HG03442 (cell line): Measurements from ENCODE around the gene ARVCF.

Experiments
- ATAC-seq: cut with Tn5 transposase; IDR thresholded peaks from one replicate; pipeline ENCODE4 v1.9.1; 2021; ENCODE audit warnings: mild to moderate bottlenecking, moderate library complexity; ENCODE audit not compliant: unreplicated experiment

Gene ARVCF

DNA sequence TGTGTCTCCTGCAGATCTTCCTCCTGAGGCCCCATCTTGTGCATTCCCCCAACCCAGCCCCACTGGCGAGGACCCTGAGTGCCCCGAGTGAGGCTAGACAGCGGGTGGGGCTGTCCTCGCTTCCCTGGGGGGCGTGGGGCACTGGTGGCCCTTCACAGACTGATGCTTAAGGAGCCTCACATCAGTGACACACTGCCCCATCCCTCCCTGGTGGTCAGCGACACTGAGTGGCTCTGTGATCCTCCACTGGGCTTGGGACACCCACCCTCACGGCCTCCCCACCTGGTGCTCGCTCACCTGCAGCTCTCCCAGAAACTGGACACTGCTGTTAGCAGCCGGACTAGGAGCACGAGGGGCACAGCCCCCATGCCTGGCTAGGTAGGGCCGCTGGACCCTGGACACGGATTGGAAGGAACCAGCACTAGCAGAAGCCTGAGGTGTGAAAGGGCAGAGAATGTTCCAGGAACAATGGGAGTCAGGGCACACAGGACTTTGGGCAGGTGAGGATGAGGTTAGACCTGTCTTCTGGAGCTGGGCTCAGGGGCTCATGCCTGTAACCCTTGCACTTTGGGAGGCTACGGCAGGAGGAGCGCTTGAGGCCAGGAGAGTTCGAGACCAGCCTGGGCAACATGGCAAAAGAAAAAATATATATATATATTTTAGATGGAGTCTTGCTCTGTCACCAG lies 51.8 kb downstream of the ARVCF start:
- ATAC-seq = no peak

DNA sequence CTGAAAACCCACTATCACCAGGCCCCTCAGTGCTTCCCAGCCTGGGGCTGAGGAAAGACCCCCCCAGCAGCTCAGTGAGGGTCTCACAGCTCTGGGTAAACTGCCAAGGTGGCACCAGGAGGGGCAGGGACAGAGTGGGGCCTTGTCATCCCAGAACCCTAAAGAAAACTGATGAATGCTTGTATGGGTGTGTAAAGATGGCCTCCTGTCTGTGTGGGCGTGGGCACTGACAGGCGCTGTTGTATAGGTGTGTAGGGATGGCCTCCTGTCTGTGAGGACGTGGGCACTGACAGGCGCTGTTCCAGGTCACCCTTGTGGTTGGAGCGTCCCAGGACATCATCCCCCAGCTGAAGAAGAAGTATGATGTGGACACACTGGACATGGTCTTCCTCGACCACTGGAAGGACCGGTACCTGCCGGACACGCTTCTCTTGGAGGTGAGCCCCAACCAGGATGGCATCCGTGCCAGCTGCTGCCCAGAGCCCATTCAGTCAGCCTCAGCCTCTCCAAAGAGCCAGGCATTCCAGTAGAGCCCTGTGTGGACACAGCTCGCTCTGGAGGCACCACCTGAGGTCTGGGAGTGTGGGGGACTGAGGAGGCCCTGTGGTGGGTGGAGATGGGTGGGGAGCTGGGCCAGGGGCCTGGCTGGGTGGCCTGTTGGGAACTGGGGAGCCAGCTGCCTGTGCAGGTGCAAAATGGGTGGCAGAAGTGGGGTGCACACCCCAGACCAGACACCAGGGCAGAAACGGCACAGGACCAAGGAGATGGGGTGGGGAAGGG lies 52.6 kb downstream of the ARVCF start:
- no peak for ATAC-seq

DNA sequence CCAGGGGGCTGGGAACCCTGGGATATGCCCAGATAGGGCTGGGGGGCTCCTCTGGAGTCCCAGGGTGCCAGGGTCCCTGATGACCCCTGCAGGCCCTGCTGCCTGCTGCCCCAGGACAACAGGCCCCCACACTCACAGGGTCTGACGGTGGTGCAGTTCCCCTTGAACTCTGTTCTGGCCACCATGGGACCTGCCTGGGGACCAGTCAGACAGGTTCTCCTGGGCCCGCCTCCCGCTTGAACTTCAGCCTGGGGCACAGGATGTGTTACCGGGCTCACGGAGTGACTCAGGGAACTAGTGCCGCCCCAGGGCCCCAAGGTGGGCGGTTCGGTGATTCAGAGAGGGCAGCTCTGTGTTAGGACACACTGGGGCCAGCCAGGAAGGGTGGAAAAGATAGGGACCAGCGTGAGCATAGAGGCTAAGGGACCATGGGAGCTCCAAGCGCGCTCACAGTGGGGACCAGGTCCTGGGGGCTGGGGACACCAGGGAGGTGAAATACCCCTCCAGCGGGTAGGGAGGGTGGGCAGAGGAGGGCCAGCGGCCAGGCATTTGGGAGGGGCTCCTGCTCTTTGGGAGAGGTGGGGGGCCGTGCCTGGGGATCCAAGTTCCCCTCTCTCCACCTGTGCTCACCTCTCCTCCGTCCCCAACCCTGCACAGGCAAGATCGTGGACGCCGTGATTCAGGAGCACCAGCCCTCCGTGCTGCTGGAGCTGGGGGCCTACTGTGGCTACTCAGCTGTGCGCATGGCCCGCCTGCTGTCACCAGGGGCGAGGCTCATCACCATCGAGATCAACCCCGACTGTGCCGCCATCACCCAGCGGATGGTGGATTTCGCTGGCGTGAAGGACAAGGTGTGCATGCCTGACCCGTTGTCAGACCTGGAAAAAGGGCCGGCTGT lies 53.5 kb downstream of the ARVCF start:
- ATAC-seq = no peak

DNA sequence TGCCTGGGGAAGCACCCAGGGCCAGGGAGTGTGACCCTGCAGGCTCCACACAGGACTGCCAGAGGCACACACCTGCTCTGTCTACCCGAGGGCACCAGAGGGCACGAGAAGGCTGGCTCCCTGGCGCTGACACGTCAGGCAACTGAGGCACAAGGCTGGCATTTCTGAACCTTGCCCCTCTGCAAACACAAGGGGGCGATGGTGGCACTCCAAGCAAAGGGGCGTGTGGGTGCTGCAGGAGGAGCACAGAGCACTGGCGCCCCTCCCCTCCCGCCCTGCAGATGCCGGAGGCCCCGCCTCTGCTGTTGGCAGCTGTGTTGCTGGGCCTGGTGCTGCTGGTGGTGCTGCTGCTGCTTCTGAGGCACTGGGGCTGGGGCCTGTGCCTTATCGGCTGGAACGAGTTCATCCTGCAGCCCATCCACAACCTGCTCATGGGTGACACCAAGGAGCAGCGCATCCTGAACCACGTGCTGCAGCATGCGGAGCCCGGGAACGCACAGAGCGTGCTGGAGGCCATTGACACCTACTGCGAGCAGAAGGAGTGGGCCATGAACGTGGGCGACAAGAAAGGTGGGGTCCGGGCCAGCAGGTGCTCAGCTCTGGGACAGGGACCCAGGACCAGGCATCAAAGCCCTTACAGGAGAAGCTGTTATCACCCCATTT lies 54.2 kb downstream of the ARVCF start:
- no peak for ATAC-seq

DNA sequence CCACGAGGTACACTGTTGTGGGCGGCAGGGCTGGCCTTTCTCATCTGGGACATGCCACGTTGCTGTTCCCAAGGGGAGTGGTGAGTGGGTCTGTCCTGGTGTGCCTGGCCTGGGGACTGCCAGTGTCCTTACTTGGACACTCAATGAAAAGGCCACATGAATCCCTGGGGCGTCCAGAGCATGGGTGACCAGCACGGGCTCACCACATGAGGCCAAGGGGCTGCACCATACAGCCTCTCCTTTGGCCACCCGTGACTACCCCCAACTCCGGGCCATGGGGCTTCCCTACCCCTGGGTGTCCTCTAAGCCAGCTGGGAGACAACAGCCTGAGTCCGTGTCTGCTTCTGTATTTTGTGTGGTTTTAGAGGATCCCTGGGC lies 54.8 kb downstream of the ARVCF start:
- ATAC-seq = no peak

DNA sequence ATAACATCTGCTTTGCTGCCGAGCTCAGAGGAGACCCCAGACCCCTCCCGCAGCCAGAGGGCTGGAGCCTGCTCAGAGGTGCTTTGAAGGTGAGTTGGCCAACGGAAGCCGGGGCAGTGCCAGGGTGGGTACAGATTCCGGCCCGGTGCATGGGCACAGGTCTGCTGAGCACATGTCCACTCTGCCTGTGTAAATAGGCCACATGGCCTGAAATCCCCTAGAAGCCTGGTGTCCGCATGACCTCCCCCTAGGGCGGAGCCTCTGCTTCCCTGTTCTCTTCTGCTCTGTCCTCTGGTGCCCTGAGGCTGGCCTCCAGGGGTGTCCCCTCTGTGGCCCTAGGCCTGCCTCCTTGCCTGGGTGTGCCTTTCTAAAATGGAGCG lies 55.4 kb downstream of the ARVCF start:
- no peak for ATAC-seq

DNA sequence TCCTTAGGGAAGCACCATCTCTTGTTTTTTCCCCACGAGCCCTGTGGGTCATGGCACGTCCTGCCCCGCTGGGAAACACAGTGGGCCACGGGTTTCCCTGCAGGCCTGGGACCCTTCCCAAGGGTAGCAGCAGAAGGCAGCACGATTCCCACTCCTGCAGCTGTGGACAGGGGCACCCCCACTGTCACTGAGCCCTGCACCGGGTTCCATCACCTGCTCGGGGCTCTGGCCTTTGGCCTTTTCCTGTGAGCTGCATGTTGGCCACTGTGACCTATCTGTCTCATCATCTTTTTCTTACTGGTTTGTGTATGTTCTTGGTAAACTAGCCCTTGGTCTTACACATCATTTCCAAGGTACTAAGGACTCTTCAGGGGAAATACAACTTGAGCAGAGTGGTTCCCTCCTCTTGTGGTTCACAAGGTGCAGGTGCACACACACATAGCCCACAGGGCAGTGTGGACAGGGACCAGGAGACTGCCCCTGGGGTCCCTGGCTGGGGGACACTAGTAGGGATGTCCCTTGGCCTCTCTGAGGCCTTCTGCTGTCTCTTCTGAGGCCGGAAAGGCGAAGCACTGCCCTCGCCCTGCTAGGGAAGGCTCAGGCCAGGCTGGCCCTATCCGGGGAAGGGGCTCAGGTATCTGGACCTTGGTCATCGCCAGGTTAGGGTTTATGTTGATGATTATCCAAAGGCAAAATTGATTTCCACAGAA lies 56.0 kb downstream of the ARVCF start:
- no peak for ATAC-seq

DNA sequence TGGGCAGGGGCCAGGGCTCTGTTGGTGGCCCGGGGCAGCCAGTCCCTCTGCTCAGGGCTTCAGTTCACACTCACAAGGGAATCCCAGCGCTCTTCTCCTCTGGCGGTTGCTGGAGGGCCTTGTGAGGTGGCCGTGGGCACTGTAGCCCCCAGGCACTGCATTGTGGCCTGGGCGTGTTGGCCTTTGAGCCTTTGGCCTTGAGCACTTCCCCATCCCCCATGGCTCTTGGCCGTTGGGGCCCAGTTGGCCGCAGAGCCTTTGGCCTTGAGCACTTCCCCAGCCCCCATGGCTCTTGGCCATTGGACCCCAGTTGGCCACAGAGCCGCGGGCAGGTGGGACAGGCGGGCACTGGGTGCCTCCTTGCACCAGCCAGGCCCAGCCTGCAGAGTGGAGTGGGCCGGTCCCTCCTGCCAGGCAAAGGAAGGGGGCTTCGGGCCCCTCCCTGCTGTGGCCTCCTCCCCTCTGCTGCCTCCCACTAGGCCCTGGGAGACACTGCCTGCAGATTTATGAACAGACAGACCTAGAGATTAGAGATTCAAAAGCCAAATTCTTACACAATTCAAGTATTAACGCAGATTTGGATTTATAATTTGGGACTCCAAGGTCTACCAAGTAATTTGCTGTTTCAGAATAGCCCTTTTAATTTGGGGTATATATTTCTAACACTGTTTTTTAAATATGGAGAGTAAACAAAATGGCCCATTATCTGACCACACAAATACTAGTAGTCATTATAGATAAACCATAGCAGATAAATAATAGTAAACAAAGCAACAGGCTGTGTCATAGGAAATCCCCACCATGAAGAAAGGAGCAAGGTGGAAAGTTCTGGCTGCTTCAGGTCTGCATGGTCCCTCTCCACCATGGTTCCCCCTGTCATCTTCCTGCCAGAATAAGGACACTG lies 56.8 kb downstream of the ARVCF start:
- no peak for ATAC-seq

DNA sequence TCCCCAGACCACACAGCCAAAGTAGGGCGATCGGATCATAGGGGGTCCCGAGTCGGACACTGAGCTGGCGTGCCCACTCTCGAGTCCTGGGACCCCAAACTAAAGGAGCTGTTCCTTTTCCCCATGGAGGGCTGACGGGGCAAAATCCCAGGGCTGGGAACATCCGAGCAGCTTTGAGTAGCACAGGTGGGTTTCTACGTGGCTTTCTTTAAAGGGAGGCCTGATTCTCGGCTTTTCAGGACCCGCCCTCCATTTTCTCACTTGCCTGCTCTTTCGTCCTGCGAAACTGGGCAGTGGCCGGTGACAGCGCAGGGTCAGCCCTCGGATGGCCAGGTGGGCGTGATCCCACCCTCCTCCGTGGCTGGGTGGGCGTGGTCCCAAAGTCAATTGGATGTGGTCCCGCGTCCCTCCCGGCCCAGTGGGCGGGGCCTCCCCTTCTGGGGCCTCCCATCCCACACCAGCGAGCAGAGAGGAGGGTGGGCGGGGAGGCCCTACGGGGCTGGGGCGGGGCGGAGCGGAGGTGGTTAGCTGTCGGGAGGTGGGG lies 57.5 kb downstream of the ARVCF start:
- no peak for ATAC-seq

DNA sequence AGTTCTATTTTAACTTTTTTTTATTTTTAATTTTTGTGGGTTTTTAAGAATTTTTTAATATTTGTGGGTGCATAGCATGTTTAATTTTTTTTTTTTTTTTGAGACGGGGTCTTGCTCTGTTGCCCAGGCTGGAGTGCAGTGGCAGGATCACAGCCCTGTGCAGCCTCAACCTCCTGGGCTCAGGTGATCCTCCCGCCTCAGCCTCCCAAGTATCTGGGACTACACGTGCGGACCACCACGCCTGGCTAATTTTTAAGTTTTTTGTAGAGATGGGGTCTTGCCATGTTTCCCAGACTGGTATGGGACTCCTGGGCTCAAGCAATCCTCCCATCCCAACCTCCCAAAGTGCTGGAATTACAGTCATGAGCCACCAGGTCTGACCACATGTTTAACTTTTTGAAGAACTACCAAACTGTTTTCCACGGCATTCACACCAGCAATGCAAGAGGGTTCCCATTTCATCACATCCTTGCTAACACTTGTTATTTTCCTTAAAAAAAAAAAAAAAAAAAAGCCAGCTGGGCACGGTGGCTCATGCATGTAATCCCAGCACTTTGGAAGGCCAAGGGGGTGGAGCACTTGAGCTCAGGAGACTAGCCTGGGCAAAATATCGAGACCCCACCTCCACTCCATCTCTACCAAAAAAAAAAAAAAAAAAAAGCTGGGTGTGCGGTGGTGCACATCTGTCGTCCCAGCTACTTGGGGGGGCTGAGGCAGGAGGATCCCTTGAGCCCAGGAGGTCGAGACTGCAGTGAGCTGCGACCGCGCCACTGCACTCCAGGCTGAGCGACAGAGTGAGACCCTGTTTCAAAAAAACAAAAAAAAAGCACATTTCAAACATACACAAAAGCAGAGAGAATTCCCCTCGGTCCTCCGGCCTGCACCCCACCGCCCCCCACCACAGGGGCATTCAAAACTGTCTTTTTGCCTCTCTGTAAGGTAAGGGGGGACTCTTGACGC lies 58.3 kb downstream of the ARVCF start:
- no peak for ATAC-seq

DNA sequence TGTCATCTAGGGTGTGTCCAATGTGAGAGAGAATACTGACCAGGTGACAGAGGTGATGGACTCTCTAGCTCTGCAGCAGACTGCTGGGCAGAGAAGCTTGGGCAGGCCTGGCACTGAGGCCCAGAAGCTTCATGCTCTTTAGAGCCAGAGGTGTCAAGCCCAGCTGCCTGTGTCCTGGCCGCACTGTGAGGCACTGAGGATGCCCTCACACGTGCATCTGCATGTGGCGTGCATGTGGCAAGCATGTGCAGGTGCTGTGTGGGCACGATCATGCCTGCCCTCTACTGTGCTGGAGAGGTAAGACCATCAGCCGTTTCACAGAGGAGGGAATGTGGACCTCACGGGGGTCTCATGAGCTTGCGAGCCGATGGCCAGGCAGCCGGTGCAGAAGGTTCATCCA lies 59.2 kb downstream of the ARVCF start:
- ATAC-seq = no peak

DNA sequence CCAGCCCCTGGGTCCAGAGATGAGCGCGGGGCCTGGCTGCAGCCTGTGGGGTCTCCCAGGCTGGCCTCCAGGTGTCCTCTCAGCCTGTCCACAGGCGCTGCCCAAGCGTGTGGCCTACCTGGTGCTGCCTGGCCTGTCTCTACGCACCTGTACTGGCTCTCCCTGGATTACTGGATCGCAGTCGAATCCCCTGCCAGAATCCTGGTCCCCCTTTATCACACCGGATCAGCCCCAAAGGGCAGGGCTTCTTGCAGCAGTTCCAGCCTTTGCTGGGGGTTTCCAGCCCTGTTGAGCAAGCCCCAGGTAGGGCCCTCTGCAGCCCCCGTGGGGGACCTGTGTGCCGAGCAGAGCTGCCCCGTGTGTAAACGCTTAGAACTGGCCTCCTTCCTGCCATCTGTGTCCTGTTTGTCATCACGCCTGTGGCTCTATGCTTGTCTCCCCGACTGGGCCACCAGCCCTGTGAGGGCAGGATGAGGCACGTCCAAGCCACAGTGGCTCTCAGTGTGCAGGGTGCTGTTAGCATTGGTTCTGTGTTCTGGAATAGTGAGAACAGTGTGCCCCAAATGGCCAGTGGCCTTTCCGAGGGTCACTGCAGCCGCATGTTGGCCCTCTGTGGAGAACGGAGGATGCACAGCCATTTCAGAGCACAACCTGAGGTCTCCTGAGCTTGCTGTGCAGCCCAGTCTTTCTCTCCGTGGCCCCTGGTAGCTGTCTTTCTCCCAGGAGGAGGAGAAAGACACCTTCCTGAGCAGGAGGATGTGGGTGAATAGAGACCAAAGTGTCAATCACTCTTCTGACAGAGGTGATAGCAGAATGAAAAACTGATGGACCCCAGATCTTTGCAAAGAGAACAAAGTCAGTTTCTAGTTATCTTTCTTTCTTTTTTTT lies 61.1 kb downstream of the ARVCF start:
- no peak for ATAC-seq

DNA sequence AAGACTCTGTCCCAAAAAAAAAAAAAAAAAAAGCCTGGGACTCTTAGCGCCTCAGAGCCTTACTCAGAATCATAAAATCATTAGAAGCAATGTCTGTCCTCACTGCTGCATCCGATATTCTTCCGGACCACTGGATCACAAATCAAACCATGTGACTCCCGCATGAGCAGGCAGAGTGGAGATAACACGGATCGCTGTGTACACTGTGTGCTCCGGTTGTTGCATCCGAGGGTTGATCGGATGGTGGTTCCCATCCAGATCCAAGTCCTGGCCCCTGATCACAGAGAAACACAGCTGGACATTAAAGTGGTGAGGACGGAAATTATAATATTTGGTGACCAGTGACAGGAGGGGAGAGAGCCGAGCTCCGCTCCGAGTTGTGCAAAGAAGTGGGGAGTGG lies 65.3 kb downstream of the ARVCF start:
- no peak for ATAC-seq

DNA sequence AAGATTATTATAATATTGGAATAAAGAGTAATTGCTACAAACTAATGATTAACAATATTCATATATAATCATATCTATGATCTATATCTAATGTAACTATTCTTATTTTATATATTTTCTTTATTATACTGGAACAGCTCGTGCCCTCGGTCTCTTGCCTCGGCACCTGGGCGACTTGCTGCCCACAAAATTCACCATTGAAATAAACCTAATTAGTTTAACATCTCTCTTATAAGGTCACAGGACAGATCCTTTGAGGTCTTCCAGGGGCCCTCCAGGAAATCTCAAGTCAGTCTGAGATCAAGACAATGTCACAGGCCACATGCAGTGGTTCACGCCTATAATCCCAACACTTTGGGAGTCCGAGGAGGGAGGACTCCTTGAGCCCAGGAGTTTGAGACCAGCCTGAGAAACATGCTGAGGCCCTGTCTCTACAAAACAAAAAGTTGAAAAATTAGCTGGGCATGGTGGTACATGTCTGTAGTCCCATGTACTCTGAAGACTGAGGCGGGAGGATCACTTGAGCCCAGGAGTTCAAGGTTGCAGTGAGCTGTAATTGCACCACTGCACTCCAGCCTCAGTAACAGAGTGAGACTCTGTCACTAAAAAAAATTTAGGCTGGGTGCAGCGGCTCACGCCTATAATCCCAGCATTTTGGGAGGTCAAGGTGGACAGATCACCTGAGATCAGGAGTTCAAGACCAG lies 68.4 kb downstream of the ARVCF start:
- no peak for ATAC-seq

DNA sequence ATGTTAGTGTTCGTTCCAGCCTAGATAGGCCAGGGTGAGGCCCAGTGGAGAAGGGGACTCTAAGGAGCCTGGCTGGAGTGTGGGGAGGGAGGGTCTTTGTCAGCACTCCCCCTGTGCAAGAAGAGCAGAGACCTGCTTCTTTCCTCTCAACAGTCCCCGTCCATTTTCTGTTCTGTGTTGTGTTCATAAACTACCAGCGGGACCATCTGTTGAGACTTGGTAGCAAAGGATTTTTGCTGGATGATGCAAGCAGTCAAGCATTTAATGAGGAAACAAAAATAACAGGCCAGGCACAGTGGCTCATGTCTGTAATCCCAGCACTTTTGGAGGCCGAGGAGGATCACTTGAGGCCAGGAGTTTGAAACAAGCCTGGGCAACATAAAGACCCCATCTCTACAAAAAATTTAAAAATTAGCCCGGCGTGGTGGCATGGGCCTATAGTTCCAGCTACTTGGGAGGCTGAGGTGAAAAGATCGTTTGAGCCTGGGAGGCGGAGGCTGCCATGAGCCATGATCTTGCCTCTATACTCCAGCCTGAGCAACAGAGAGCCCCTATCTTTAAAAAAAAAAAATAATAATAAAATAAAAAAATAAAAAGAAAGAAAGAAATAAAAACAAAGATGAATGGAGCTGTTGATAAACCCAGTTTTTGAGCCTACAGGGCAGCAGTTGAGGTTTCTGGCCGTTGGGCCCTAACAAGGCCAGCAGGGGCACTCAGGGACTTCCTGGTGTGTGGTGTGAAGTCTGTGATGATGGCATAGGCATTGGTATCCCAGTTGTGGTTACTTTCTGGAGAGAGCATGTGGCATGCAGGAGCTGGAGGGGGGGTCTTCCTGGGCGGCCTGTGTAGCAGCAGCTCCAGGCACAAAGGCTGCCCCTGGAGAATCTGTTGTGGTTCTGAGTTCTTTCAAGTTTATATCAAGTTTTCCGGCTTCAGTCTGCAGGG lies 73.3 kb downstream of the ARVCF start:
- no peak for ATAC-seq
